AG09319 (cell line): ENCODE results near the gene GMPPA.

ENCODE experiments used
- DNase-seq: peaks from one replicate; pipeline ENCODE4 v3.0.0-alpha.2; 2010; ENCODE audit warnings: low read depth; ENCODE audit errors: extremely low read depth
- TF ChIP-seq, protein P1 (sequence below): IDR thresholded peaks from 2 replicates; pipeline ENCODE4 v1.5.1; 2011; ENCODE audit warnings: low read depth, mild to moderate bottlenecking, inconsistent platforms, low read length, moderate library complexity

Gene GMPPA

GRCh38 chr2:219508971-219509779 lies 10.5 kb downstream of the GMPPA start:
- no peak for DNase-seq
- TF ChIP-seq, protein P1, sequence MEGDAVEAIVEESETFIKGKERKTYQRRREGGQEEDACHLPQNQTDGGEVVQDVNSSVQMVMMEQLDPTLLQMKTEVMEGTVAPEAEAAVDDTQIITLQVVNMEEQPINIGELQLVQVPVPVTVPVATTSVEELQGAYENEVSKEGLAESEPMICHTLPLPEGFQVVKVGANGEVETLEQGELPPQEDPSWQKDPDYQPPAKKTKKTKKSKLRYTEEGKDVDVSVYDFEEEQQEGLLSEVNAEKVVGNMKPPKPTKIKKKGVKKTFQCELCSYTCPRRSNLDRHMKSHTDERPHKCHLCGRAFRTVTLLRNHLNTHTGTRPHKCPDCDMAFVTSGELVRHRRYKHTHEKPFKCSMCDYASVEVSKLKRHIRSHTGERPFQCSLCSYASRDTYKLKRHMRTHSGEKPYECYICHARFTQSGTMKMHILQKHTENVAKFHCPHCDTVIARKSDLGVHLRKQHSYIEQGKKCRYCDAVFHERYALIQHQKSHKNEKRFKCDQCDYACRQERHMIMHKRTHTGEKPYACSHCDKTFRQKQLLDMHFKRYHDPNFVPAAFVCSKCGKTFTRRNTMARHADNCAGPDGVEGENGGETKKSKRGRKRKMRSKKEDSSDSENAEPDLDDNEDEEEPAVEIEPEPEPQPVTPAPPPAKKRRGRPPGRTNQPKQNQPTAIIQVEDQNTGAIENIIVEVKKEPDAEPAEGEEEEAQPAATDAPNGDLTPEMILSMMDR: no peak

GRCh38 chr2:219509780-219510511 lies 11.3 kb downstream of the GMPPA start:
- TF ChIP-seq, protein P1: peak; percentile 82
- no peak for DNase-seq

DNA sequence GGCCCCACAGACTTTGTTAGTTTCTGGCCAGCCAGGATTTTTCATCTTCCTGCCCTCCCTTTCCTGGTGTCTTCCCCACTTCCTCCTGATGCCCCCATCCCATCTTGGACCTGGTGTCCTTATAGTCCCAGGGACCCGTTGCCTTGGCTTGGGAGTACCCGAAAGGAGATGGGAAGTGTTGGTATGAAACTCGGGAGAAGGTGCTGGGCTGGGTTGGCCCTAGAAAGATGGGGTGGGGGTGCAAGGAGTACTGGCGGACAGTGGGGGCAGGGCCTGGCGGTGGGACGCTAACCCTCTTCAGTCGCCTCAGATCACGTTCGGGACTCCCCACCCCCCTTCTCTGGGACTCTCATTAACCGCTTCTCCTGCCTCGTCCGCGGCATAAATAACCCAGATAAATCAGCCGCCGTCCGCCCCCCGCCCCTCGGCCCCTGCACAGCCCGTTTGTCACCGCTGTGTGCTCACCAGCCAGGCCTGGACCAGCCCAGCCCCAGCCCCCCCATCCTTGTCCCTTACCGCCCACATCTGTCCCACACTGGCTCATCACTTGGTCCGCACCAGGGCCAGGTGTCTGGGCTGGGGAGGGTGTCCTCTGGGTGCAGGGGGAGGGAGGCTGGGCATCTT lies 11.9 kb downstream of the GMPPA start:
- DNase-seq: no peak
- TF ChIP-seq, protein P1: no peak

DNA sequence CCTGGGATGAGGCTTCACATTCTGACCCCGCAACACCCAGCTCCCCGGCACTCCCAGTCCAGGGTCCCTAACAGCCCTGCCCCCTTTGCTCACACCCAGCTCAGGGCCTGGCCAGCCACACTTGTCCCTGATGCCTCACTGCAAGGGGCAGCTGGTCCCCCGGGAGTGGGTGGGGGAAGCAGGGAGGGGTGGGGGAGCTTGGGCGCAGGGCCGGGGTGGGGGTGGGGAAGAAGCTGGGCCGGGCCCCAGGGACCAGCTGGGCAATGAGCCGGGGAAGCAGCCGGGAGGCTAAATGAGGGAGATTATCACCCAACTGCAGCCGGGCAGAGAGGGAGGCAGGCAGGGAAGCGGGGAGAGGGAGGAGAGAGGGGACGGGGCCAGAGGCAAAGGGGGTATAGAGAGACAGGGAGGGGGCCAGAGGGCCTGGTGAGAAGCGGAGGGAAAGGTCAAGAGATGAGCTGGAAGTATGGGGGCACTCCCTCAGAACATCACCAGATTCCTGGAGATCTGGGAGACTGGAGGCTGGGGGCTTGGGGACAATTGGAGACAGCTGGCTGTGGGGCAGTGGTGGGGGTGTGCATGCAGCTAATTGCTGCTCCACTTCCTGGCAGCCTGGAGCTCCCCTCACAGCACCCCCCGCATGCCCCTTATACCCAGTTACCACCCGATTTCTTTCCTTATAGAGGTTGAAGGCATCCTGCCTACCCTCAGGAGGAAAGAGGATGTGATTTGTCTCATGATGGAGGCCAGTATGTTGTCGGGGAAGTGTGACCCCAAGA lies 13.0 kb downstream of the GMPPA start:
- DNase-seq: no peak
- TF ChIP-seq, protein P1: no peak

GRCh38 chr2:219512524-219513216 lies 14.0 kb downstream of the GMPPA start:
- TF ChIP-seq, protein P1: no peak
- no peak for DNase-seq

DNA sequence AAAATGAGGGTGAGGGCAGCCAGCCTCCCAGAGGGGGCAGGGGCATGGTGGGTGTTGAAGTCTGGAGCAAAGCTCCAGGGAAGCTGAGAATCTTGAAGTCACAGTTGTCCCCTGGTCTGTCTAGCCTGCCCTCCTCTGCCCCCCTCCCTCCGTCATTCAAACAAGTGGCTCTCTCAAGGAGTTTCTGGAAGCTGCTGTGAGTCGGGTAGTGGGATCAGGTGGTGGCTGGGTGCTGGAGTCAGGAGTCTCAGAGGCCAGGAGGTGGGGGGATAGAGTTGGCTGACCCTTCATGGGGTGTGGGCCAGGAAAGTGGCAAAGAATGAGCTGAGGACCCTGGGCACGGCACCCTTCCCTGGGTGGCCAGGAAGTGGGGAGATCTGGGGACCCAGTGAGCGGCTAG lies 15.1 kb downstream of the GMPPA start:
- no peak for DNase-seq
- TF ChIP-seq, protein P1: no peak
